ENCODE results near the gene RSRC1.

DNA sequence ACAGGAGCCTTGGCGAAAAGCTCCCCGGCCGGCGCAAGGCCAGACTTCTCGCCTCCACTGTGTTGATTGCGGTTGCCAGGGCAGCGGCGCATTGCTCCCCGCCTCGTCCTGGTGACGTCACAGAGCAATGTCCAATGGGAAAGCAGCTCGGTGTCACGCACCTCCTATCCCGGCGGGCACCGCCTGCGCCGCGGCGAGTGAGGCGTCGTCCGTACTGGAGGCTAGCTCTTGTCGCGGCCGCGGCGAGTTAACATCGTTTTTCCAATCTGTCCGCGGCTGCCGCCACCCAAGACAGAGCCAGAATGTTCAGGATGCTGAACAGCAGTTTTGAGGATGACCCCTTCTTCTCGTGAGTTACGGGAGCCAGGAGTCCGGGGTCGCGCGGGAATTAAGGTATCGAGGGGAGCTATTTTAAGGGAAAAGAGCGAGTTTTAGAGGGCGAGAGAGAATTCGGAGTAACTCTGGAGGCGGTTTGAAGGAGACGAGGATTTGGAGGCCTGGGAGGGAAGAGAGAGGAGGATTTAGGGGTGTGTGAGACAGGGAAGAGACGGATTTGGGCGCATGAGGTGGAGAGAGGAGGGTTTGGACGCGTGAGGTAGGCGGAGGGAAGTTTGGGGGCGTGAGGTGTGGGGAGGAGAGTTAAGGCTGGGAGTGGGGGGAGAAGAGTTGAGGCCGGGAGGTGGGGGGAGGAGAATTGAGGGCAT is 461.3 kb downstream of the RSRC1 start, which contains the start of gene MLF1:
- TF ChIP-seq, protein P1, sequence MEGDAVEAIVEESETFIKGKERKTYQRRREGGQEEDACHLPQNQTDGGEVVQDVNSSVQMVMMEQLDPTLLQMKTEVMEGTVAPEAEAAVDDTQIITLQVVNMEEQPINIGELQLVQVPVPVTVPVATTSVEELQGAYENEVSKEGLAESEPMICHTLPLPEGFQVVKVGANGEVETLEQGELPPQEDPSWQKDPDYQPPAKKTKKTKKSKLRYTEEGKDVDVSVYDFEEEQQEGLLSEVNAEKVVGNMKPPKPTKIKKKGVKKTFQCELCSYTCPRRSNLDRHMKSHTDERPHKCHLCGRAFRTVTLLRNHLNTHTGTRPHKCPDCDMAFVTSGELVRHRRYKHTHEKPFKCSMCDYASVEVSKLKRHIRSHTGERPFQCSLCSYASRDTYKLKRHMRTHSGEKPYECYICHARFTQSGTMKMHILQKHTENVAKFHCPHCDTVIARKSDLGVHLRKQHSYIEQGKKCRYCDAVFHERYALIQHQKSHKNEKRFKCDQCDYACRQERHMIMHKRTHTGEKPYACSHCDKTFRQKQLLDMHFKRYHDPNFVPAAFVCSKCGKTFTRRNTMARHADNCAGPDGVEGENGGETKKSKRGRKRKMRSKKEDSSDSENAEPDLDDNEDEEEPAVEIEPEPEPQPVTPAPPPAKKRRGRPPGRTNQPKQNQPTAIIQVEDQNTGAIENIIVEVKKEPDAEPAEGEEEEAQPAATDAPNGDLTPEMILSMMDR (conservative IDR thresholded peaks at IDR 0.05) = no peak
- TF ChIP-seq EZH2 (IDR thresholded peaks at IDR 0.05; ENCODE audit: low read depth) = no peak

Measured in PC-9 (cell line).